Measurements from ENCODE around the gene GPD2.

Gene GPD2

DNA sequence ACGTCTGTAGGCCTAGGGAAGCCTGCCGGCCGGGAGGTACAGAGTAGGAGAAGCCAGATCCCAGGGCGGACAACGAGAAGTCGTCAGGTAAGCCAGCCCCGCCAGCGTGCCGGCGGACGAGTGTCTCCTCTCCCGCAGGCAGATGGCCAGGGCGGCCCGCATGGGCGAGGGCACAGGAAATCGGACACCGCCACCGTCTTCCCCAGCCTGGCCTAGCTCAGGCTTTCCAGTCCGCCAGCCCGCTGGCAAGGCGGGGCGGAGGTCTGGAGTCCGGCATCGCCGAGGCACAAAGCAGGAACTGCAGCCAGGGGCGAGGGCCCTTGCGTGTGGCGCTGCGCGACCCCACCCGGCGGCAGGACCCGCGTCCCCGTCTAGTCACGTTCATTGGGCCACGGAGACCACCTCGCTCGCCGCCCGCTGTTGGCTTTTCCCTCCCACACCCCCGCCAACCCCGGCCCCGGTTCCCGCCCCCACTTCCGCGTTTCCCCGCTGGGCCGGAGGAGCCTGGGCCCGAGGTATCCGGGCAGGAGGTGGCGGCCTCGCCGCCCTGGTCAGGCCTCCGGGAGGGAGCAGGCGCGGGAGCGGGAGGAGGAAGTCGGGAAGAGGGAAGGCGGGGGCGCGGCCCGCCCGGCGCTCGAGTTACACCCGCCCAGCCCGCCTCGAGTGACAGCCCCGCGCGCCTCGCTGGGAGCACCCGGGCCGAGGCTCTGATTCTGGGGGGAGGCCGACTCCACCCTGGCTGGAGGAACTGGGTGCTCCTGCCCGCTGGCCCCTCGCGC lies at the start of gene GPD2:
Gene GPD2 (plus strand): TSS at position 662 of the 779 bp plus-strand sequence. CDS start 39,727 bp downstream, outside the sequence.
- peak within 1 kb of the TSS; percentile 74 for H3K9ac ChIP-seq (ENCODE audit: low read depth, low read length)
- H3K9me3 ChIP-seq (ENCODE audit: control insufficient read depth, insufficient read depth, low read length), result no peaks in the 10 kb centered on the region
- H3K27ac ChIP-seq (ENCODE audit: low read depth, low read length), result peak within 1 kb of the TSS; percentile 92
- H3K27me3 ChIP-seq (ENCODE audit: control insufficient read depth, insufficient read depth, low read length), result no peaks in the 10 kb centered on the region
- peaks cover 26% of the 10 kb centered on the region for H3K4me1 ChIP-seq (ENCODE audit: control insufficient read depth, insufficient read depth, low read length)
- peak within 1 kb of the TSS; percentile 83 for H3K4me3 ChIP-seq (ENCODE audit: low read depth, low read length)
- H3K36me3 ChIP-seq (ENCODE audit: control insufficient read depth, insufficient read depth, low read length), result no peaks in the 10 kb centered on the region

DNA sequence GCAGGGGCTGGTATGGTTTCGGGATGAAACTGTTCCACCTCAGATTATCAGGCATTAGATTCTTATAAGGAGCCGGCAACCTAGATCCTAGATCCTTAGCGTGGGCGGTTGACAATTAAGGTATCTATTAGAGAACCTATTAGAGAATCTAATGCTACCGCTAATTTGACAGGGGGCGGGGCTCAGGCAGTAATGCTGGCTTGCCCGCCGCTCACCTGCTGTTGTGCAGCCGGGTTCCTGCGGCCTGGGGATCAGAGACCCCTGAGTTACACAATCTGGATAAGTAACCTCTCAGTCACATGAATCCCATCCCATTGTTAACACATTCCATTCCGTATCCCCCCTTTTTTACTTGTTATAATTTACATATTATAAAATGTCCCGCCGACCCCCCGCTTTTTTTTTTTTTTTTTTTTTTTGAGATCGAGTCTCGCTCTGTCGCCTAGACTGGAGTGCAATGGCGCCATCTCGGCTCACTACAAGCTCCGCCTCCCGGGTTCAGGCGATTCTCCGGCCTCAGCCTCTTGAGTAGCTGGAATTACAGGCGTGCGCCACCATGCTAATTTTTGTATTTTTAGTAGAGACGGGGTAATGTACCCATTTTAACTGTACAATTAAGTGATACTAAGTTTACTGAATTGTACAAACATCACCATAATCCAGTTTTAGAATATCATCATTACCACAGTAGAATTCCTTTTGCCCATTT lies 42.0 kb upstream of the GPD2 start:
- no peak overlapping the region for H3K27ac ChIP-seq (ENCODE audit: low read depth, low read length)
- H3K9ac ChIP-seq (ENCODE audit: low read depth, low read length), result no peak overlapping the region
- H3K9me3 ChIP-seq (ENCODE audit: control insufficient read depth, insufficient read depth, low read length), result no peaks in the 10 kb centered on the region
- H3K4me3 ChIP-seq (ENCODE audit: low read depth, low read length), result no peak overlapping the region
- H3K4me1 ChIP-seq (ENCODE audit: control insufficient read depth, insufficient read depth, low read length), result no peaks in the 10 kb centered on the region
- no peaks in the 10 kb centered on the region for H3K36me3 ChIP-seq (ENCODE audit: control insufficient read depth, insufficient read depth, low read length)
- peaks cover 10% of the 10 kb centered on the region; the same call in 1 of the 2 replicates for H3K27me3 ChIP-seq (ENCODE audit: control insufficient read depth, insufficient read depth, low read length)

DNA sequence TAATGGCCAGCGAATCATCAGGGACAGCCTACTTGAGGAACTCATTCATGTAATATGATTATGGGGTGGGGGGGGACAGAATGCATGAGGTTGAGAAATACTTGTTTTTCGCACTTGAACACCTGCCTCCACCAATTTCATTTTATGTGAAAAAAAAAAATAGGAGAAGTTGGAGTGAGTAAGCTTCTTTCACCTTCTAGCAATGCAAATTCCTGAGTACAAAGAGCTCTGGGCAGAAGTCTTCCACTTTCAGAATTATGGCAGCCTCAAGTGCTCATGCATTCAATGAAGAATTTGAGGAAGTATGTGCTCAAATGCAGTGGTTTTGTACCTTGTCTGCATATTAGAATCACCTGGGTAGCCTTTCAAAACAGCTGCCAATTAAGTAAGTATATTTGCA lies 40.1 kb upstream of the GPD2 start:
- Histone ChIP-seq H3K4me1 (ENCODE audit: control insufficient read depth, insufficient read depth, low read length) (0 out of 2 replicates have a peak, but pooled peaks cover 2% of the 10 kb centered on the region), H3K9ac (ENCODE audit: low read depth, low read length) (no peak overlapping the region), H3K27me3 (ENCODE audit: control insufficient read depth, insufficient read depth, low read length) (peaks cover 19% of the 10 kb centered on the region), H3K4me3 (ENCODE audit: low read depth, low read length) (no peak overlapping the region), H3K36me3 (ENCODE audit: control insufficient read depth, insufficient read depth, low read length) (no peaks in the 10 kb centered on the region), H3K9me3 (ENCODE audit: control insufficient read depth, insufficient read depth, low read length) (no peaks in the 10 kb centered on the region), H3K27ac (ENCODE audit: low read depth, low read length) (no peak overlapping the region)

DNA sequence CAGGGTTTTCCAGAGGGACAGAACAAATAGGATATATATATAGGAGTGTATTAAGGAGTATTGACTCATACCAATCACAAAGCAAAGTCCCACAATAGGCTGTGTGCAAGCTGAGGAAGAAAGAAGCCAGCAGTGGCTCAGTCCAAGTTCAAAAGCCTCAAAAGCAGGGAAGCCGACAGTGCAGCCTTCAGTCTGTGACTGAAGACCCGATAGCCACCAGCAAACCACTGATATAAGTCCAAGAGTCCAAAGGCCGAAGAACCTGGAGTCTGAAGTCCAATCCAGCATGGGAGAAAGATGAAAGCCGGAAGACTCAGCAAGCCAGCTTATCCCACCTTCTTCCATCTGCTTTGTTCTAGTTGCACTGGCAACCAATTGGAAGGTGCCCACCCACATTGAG lies 39.0 kb upstream of the GPD2 start:
- H3K9ac ChIP-seq (ENCODE audit: low read depth, low read length), result no peak overlapping the region
- H3K9me3 ChIP-seq (ENCODE audit: control insufficient read depth, insufficient read depth, low read length), result no peaks in the 10 kb centered on the region
- H3K4me3 ChIP-seq (ENCODE audit: low read depth, low read length), result no peak overlapping the region
- H3K36me3 ChIP-seq (ENCODE audit: control insufficient read depth, insufficient read depth, low read length), result no peaks in the 10 kb centered on the region
- H3K27me3 ChIP-seq (ENCODE audit: control insufficient read depth, insufficient read depth, low read length), result peaks cover 19% of the 10 kb centered on the region
- H3K27ac ChIP-seq (ENCODE audit: low read depth, low read length), result no peak overlapping the region
- H3K4me1 ChIP-seq (ENCODE audit: control insufficient read depth, insufficient read depth, low read length), result 0 out of 2 replicates have a peak, but pooled peaks cover 2% of the 10 kb centered on the region

DNA sequence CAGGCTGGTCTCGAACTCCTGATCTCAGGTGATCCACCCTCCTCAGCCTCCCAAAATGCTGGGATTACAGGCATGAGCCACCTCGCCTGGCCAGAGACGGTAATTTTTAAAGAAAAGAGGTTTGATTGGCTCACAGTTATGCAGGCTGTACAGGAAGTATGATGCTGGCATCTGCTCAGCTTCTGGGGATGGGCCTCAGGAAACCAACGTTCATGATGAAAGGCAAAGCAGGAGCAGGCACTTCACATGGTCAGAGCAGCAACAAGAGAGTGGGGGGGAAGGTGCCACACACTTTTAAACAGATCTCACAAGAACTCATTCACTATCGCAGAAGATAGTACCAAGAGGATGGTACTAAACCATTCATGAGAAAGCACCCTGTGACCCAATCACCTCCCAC lies 38.0 kb upstream of the GPD2 start:
- Histone ChIP-seq H3K4me1 (ENCODE audit: control insufficient read depth, insufficient read depth, low read length) (0 out of 2 replicates have a peak, but pooled peaks cover 2% of the 10 kb centered on the region), H3K27me3 (ENCODE audit: control insufficient read depth, insufficient read depth, low read length) (peaks cover 19% of the 10 kb centered on the region), H3K27ac (ENCODE audit: low read depth, low read length) (no peak overlapping the region), H3K9me3 (ENCODE audit: control insufficient read depth, insufficient read depth, low read length) (no peaks in the 10 kb centered on the region), H3K4me3 (ENCODE audit: low read depth, low read length) (no peak overlapping the region), H3K36me3 (ENCODE audit: control insufficient read depth, insufficient read depth, low read length) (no peaks in the 10 kb centered on the region), H3K9ac (ENCODE audit: low read depth, low read length) (no peak overlapping the region)

DNA sequence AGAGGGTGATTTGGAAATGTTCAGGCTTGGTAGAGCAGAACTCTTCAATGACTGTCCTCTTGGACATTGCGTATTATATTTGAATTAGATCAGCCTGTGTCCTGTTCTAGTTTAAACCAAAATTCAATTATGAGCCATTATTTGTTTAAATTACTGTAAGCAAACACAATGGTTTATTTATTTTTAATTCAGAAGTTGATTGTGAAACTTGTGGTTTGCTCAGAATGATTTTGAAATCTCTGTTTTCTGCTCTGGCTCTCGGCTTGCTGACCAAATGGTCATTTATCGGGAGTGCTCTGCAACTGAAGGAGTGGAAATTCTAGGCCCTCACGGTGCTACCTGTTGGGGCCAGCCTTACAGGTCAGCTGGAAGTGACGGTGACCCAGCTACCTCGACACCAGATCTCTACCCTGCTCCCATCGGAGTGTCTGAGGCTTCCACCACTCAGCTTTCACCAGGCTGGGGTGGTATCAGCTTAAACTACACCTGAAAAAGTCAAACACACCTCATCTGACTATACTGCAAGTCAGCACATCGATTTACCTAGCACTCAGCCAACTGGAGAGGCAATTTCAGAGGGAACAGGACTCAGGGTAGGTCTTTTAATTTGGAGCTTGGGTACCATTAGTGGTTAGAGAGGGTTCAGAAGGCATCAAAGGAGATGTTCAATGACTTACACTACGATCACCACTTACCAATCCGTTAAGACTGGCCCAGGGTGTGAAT lies 36.8 kb upstream of the GPD2 start:
- Histone ChIP-seq H3K9me3 (ENCODE audit: control insufficient read depth, insufficient read depth, low read length) (no peaks in the 10 kb centered on the region), H3K27me3 (ENCODE audit: control insufficient read depth, insufficient read depth, low read length) (peaks cover 19% of the 10 kb centered on the region), H3K27ac (ENCODE audit: low read depth, low read length) (no peak overlapping the region), H3K9ac (ENCODE audit: low read depth, low read length) (no peak overlapping the region), H3K4me3 (ENCODE audit: low read depth, low read length) (peak overlapping the region; percentile 95), H3K4me1 (ENCODE audit: control insufficient read depth, insufficient read depth, low read length) (0 out of 2 replicates have a peak, but pooled peaks cover 2% of the 10 kb centered on the region), H3K36me3 (ENCODE audit: control insufficient read depth, insufficient read depth, low read length) (no peaks in the 10 kb centered on the region)

DNA sequence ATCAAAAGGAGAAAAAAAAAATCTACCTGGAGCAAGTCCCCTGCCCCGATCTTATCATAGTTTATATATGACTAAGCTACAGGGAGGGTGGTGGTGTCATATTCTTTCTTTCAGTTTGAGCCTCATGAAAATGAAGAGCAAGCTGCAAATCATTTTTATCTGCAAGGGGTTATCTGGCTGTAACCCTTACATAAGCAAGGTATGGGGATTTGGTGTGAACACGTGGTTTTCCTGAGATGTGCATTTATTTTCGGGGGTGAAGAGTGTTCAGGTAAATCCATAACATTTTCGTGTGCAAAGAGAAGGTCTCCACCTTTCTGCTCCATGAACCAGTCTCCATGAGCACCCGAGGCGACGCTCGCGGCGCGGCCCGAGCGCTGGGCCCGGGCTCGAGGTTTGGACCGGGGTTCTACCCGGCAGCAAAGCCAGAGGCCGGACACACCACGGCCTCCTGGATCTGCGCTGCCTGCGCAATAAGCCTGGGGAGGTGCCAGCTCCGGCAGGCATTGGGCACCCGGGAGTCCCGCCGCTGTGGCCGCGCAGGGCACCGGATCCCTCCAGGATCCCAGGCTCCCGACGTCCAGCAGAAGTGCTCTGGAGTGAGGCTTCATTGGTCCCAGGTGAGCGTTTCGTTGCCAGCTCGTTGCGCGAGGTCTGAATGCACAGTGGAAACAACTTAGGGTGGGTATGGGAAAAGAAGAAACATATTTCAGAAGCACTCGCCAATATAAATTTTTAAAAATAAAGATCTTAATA lies 36.1 kb upstream of the GPD2 start:
- H3K4me1 ChIP-seq (ENCODE audit: control insufficient read depth, insufficient read depth, low read length), result 0 out of 2 replicates have a peak, but pooled peaks cover 2% of the 10 kb centered on the region
- H3K27me3 ChIP-seq (ENCODE audit: control insufficient read depth, insufficient read depth, low read length), result peaks cover 19% of the 10 kb centered on the region
- no peaks in the 10 kb centered on the region for H3K36me3 ChIP-seq (ENCODE audit: control insufficient read depth, insufficient read depth, low read length)
- no peaks in the 10 kb centered on the region for H3K9me3 ChIP-seq (ENCODE audit: control insufficient read depth, insufficient read depth, low read length)
- H3K4me3 ChIP-seq (ENCODE audit: low read depth, low read length), result peak overlapping the region; percentile 95
- H3K27ac ChIP-seq (ENCODE audit: low read depth, low read length), result no peak overlapping the region
- H3K9ac ChIP-seq (ENCODE audit: low read depth, low read length), result peak overlapping the region; percentile 20; the same call in 1 of the 2 replicates

DNA sequence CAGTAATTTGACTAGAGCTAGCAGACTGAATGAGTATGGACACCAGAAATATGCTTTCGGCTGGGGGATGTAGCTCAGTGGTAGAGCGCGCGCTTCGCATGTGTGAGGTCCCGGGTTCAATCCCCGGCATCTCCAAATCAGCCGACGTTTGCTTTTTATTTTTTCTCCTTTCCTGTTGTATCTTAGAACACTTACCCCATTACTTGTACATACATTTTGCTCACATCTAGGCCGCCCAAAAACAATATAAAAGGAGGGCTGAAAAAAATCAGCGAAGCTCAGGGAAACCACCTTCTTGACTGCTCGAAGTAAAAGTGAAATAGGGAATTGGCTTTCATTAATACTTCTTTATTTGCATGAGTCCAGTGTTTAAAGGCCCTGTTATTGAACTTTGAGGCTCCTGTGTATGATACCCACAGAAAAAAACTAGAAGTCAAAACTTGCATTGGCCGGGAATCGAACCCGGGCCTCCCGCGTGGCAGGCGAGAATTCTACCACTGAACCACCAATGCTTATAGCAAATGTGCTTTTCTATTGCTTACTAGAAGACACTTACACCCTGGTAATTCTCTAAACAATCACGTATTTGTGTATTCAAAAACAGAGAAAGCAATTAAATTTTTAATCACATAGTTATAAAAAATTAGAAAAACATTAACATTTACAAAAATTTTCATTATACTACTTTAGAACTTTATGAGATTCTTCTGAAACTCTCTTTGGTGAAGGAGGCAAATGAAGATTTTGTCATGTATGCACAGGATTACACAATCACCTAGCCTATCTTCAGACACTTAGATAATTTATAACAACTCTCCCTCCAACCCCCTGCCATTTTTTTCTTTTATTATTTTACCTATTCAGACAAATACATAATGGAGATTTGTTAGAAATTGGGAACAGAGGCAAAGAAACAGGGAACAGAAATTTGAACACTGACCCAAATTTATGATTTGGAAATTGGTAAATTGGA lies 35.2 kb upstream of the GPD2 start:
- Histone ChIP-seq H3K27me3 (ENCODE audit: control insufficient read depth, insufficient read depth, low read length) (peaks cover 19% of the 10 kb centered on the region), H3K9me3 (ENCODE audit: control insufficient read depth, insufficient read depth, low read length) (no peaks in the 10 kb centered on the region), H3K9ac (ENCODE audit: low read depth, low read length) (0 out of 2 replicates have a peak overlapping the region, but pooled peaks have one; percentile 43), H3K36me3 (ENCODE audit: control insufficient read depth, insufficient read depth, low read length) (no peaks in the 10 kb centered on the region), H3K27ac (ENCODE audit: low read depth, low read length) (peak overlapping the region; percentile 37), H3K4me1 (ENCODE audit: control insufficient read depth, insufficient read depth, low read length) (peaks cover 2% of the 10 kb centered on the region; the same call in 1 of the 2 replicates), H3K4me3 (ENCODE audit: low read depth, low read length) (peak overlapping the region; percentile 95)

DNA sequence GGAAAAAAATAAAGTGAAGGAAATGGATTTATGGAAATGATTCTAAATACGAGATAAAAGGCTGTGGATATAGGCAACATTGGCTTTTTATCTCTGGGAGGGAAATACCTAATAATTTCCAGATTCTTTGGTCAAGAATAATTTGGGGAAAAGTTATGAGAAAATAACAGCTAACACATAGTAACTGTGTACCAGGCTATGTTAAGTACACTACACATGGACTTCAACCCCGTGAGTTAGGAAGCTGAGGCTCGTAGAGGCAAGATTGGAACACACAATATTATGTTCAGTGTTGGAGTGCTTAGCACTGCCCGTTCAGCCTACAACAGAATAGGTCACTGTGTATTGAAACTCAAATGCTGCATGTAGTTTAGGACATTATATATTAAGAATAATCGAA lies 34.3 kb upstream of the GPD2 start:
- no peaks in the 10 kb centered on the region for H3K9me3 ChIP-seq (ENCODE audit: control insufficient read depth, insufficient read depth, low read length)
- H3K4me3 ChIP-seq (ENCODE audit: low read depth, low read length), result peak overlapping the region; percentile 95; the same call in 1 of the 2 replicates
- H3K27ac ChIP-seq (ENCODE audit: low read depth, low read length), result no peak overlapping the region
- no peaks in the 10 kb centered on the region for H3K36me3 ChIP-seq (ENCODE audit: control insufficient read depth, insufficient read depth, low read length)
- H3K27me3 ChIP-seq (ENCODE audit: control insufficient read depth, insufficient read depth, low read length), result peaks cover 19% of the 10 kb centered on the region
- peaks cover 2% of the 10 kb centered on the region; the same call in 1 of the 2 replicates for H3K4me1 ChIP-seq (ENCODE audit: control insufficient read depth, insufficient read depth, low read length)
- H3K9ac ChIP-seq (ENCODE audit: low read depth, low read length), result no peak overlapping the region

Measured in HUES48 (cell line).